ENCODE results near the gene GNPAT. TPM values are rescaled to one million over a fixed set of nuclear protein-coding genes. Genes with fewer than 3 reads are reported as not detected.

GNPAT gene
- total and polyA plus RNA-seq, 2 experiments from 2014 or later, result 32.8 to 45.4 TPM

- no peak overlapping the region for H3K4me3 Mint-ChIP-seq
- peaks cover 24% of the 10 kb centered on the region; the same call in 2 of the 3 replicates for H3K36me3 Mint-ChIP-seq (ENCODE audit: low read depth)
Observed at GRCh38 chr1:231272173-231272572, 31.2 kb downstream of the GNPAT start.

More at GRCh38 chr1:231272173-231272572, 31.2 kb downstream of the GNPAT start:
- H3K27ac Mint-ChIP-seq, result no peak overlapping the region
- Histone ChIP-seq H3K36me3 (ENCODE audit: insufficient read depth) (peaks cover 27% of the 10 kb centered on the region), H3K4me2 (no peak overlapping the region), H3F3A (replicated peaks; ENCODE audit: low read depth) (no peaks in the 10 kb centered on the region), H4K20me1 (replicated peaks; ENCODE audit: insufficient read depth) (peaks cover 6% of the 10 kb centered on the region; the same call in 1 of the 2 replicates), H3K9me2 (ENCODE audit: insufficient read depth) (no peaks in the 10 kb centered on the region), H3K4me1 (ENCODE audit: insufficient read depth) (no peaks in the 10 kb centered on the region), H3K79me2 (replicated peaks; ENCODE audit: insufficient read depth) (no peaks in the 10 kb centered on the region), H3K27me3 (ENCODE audit: insufficient read depth) (no peaks in the 10 kb centered on the region), H3K4me3 (no peak overlapping the region), H2AFZ (no peak overlapping the region), H3K27ac (ENCODE audit: low read depth) (no peak overlapping the region)
- DNase-seq (ENCODE audit: low spot score) (no peak), ATAC-seq (no peak)
- peaks cover 3% of the 10 kb centered on the region for H3K27me3 Mint-ChIP-seq (ENCODE audit: insufficient read depth, low read depth, poor library complexity)
- no peak for TF ChIP-seq REST (IDR thresholded peaks at IDR 0.05; ENCODE audit: unreplicated experiment)
- TF ChIP-seq, protein P1, sequence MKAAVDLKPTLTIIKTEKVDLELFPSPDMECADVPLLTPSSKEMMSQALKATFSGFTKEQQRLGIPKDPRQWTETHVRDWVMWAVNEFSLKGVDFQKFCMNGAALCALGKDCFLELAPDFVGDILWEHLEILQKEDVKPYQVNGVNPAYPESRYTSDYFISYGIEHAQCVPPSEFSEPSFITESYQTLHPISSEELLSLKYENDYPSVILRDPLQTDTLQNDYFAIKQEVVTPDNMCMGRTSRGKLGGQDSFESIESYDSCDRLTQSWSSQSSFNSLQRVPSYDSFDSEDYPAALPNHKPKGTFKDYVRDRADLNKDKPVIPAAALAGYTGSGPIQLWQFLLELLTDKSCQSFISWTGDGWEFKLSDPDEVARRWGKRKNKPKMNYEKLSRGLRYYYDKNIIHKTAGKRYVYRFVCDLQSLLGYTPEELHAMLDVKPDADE (IDR thresholded peaks at IDR 0.05), result no peak
- TF ChIP-seq POLR2AphosphoS5 (IDR thresholded peaks at IDR 0.05; ENCODE audit: low read depth), result no peak
- TF ChIP-seq STAT1 (IDR thresholded peaks at IDR 0.05; ENCODE audit: unreplicated experiment), result no peak
- TF ChIP-seq ZNF114 (CRISPR knock-in tag; IDR thresholded peaks at IDR 0.05), result no peak
- no peak for TF ChIP-seq CTCF (conservative IDR thresholded peaks at IDR 0.05; ENCODE audit: low read depth in 2 of 2)
- TF ChIP-seq CREB1 (CRISPR knock-in tag; IDR thresholded peaks at IDR 0.05; ENCODE audit: low read depth), result no peak
- no peak for TF ChIP-seq EZH2 (IDR thresholded peaks at IDR 0.05; ENCODE audit: low read depth, unreplicated experiment)
- TF ChIP-seq EZH2phosphoT487 (IDR thresholded peaks at IDR 0.05; ENCODE audit: unreplicated experiment), result no peak
- H3K4me1 Mint-ChIP-seq, result no peaks in the 10 kb centered on the region
- no peaks in the 10 kb centered on the region for H3K9me3 Mint-ChIP-seq

All from GM23338 (cell line).